ENCODE data around the gene SMARCA1.

DNA sequence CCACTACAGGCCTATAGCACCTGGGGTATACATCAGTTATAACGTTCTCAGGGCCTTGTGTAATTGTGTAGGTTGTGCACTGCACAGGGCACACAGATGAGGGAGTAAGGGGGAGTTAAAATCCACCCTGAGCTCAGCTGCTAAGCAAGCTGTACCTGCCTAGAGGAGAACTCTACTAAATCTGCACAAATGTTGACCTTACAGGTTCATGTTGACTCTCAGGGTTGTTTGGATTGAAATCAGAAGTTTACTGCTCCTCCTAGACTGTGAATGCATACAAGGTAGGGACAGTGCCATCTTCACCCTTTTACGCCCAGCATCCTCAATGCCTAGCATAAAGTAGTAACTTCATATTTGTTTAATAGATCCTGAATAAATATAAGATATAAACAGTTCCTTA lies 89.8 kb downstream of the SMARCA1 start:
- TF ChIP-seq, protein P1, sequence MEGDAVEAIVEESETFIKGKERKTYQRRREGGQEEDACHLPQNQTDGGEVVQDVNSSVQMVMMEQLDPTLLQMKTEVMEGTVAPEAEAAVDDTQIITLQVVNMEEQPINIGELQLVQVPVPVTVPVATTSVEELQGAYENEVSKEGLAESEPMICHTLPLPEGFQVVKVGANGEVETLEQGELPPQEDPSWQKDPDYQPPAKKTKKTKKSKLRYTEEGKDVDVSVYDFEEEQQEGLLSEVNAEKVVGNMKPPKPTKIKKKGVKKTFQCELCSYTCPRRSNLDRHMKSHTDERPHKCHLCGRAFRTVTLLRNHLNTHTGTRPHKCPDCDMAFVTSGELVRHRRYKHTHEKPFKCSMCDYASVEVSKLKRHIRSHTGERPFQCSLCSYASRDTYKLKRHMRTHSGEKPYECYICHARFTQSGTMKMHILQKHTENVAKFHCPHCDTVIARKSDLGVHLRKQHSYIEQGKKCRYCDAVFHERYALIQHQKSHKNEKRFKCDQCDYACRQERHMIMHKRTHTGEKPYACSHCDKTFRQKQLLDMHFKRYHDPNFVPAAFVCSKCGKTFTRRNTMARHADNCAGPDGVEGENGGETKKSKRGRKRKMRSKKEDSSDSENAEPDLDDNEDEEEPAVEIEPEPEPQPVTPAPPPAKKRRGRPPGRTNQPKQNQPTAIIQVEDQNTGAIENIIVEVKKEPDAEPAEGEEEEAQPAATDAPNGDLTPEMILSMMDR (conservative IDR thresholded peaks at IDR 0.05 in 1 of 2, IDR thresholded peaks at IDR 0.05 in 1 of 2; ENCODE audit: low read depth in 1 of 2, low read length in 2 of 2), result no peak
- TF ChIP-seq EZH2 (IDR thresholded peaks at IDR 0.05; ENCODE audit: low read length, missing control alignments), result no peak

Data from fibroblast of lung (primary cell).